ENCODE results near the gene USP17L15.
"Not testable (repeated sequence)": the region's sequence is repeated elsewhere in the genome, so short reads cannot be mapped to it uniquely, and the experiment has no call there.

USP17L15 gene

GRCh38 chr4:9234085-9234484 is at the start of gene USP17L15:
USP17L15 (plus strand) TSS chr4:9234385; CDS start chr4:9234385, 0 bp downstream.
- not testable (repeated sequence) for H3K27me3 ChIP-seq (ENCODE audit: control insufficient read depth, insufficient read depth, low read length); H3K4me1 ChIP-seq (ENCODE audit: control insufficient read depth, insufficient read depth, low read length); H3K36me3 ChIP-seq (ENCODE audit: control insufficient read depth, insufficient read depth, low read length); H3K27ac ChIP-seq (ENCODE audit: low read depth, low read length); H3K4me3 ChIP-seq (ENCODE audit: low read depth, low read length); H3K9ac ChIP-seq (ENCODE audit: low read depth, low read length); H3K9me3 ChIP-seq (ENCODE audit: control insufficient read depth, insufficient read depth, low read length)

- not testable (repeated sequence) for H3K9ac ChIP-seq (ENCODE audit: low read depth, low read length); H3K27ac ChIP-seq (ENCODE audit: low read depth, low read length); H3K9me3 ChIP-seq (ENCODE audit: control insufficient read depth, insufficient read depth, low read length); H3K36me3 ChIP-seq (ENCODE audit: control insufficient read depth, insufficient read depth, low read length); H3K27me3 ChIP-seq (ENCODE audit: control insufficient read depth, insufficient read depth, low read length); H3K4me1 ChIP-seq (ENCODE audit: control insufficient read depth, insufficient read depth, low read length); H3K4me3 ChIP-seq (ENCODE audit: low read depth, low read length)
Observed at GRCh38 chr4:9210357-9210756, 23.8 kb upstream of the USP17L15 start, which contains the start of gene USP17L10. USP17L10 (plus strand) TSS chr4:9210657; CDS start chr4:9210657, 0 bp downstream.

- not testable (repeated sequence) for H3K9me3 ChIP-seq (ENCODE audit: control insufficient read depth, insufficient read depth, low read length); H3K4me3 ChIP-seq (ENCODE audit: low read depth, low read length); H3K27ac ChIP-seq (ENCODE audit: low read depth, low read length); H3K4me1 ChIP-seq (ENCODE audit: control insufficient read depth, insufficient read depth, low read length); H3K36me3 ChIP-seq (ENCODE audit: control insufficient read depth, insufficient read depth, low read length); H3K27me3 ChIP-seq (ENCODE audit: control insufficient read depth, insufficient read depth, low read length); H3K9ac ChIP-seq (ENCODE audit: low read depth, low read length)
Observed at GRCh38 chr4:9214701-9215100, 19.5 kb upstream of the USP17L15 start.

GRCh38 chr4:9215105-9215504 is 19.1 kb upstream of the USP17L15 start, which contains the start of gene USP17L11:
USP17L11 (plus strand) TSS chr4:9215405; CDS start chr4:9215405, 0 bp downstream.
- not testable (repeated sequence) for H3K27me3 ChIP-seq (ENCODE audit: control insufficient read depth, insufficient read depth, low read length); H3K9ac ChIP-seq (ENCODE audit: low read depth, low read length); H3K4me3 ChIP-seq (ENCODE audit: low read depth, low read length)

GRCh38 chr4:9219852-9220251 is 14.3 kb upstream of the USP17L15 start, which contains the start of gene USP17L12:
USP17L12 (plus strand) TSS chr4:9220152; CDS start chr4:9220152, 0 bp downstream.
- H3K27ac ChIP-seq (ENCODE audit: low read depth, low read length); H3K9me3 ChIP-seq (ENCODE audit: control insufficient read depth, insufficient read depth, low read length); H3K36me3 ChIP-seq (ENCODE audit: control insufficient read depth, insufficient read depth, low read length); H3K4me3 ChIP-seq (ENCODE audit: low read depth, low read length); H3K4me1 ChIP-seq (ENCODE audit: control insufficient read depth, insufficient read depth, low read length); H3K27me3 ChIP-seq (ENCODE audit: control insufficient read depth, insufficient read depth, low read length); H3K9ac ChIP-seq (ENCODE audit: low read depth, low read length): not testable (repeated sequence)

More at GRCh38 chr4:9215105-9215504, 19.1 kb upstream of the USP17L15 start, which contains the start of gene USP17L11:
- not testable (repeated sequence) for H3K9me3 ChIP-seq (ENCODE audit: control insufficient read depth, insufficient read depth, low read length); H3K36me3 ChIP-seq (ENCODE audit: control insufficient read depth, insufficient read depth, low read length); H3K27ac ChIP-seq (ENCODE audit: low read depth, low read length); H3K4me1 ChIP-seq (ENCODE audit: control insufficient read depth, insufficient read depth, low read length)

- not testable (repeated sequence) for H3K27ac ChIP-seq (ENCODE audit: low read depth, low read length); H3K4me3 ChIP-seq (ENCODE audit: low read depth, low read length); H3K4me1 ChIP-seq (ENCODE audit: control insufficient read depth, insufficient read depth, low read length); H3K27me3 ChIP-seq (ENCODE audit: control insufficient read depth, insufficient read depth, low read length); H3K9ac ChIP-seq (ENCODE audit: low read depth, low read length); H3K9me3 ChIP-seq (ENCODE audit: control insufficient read depth, insufficient read depth, low read length); H3K36me3 ChIP-seq (ENCODE audit: control insufficient read depth, insufficient read depth, low read length)
Observed at GRCh38 chr4:9224596-9224995, 9.6 kb upstream of the USP17L15 start, which contains the start of gene USP17L13. USP17L13 (plus strand) TSS chr4:9224896; CDS start chr4:9224896, 0 bp downstream.

- not testable (repeated sequence) for H3K36me3 ChIP-seq (ENCODE audit: control insufficient read depth, insufficient read depth, low read length); H3K27ac ChIP-seq (ENCODE audit: low read depth, low read length); H3K9me3 ChIP-seq (ENCODE audit: control insufficient read depth, insufficient read depth, low read length); H3K9ac ChIP-seq (ENCODE audit: low read depth, low read length); H3K4me3 ChIP-seq (ENCODE audit: low read depth, low read length); H3K27me3 ChIP-seq (ENCODE audit: control insufficient read depth, insufficient read depth, low read length); H3K4me1 ChIP-seq (ENCODE audit: control insufficient read depth, insufficient read depth, low read length)
Observed at GRCh38 chr4:9230249-9230648, 3.9 kb upstream of the USP17L15 start.

- H3K9ac ChIP-seq (ENCODE audit: low read depth, low read length); H3K36me3 ChIP-seq (ENCODE audit: control insufficient read depth, insufficient read depth, low read length); H3K4me1 ChIP-seq (ENCODE audit: control insufficient read depth, insufficient read depth, low read length); H3K27me3 ChIP-seq (ENCODE audit: control insufficient read depth, insufficient read depth, low read length); H3K27ac ChIP-seq (ENCODE audit: low read depth, low read length); H3K4me3 ChIP-seq (ENCODE audit: low read depth, low read length); H3K9me3 ChIP-seq (ENCODE audit: control insufficient read depth, insufficient read depth, low read length): not testable (repeated sequence)
Observed at GRCh38 chr4:9238461-9238860, 4.3 kb downstream of the USP17L15 start.

- not testable (repeated sequence) for H3K9me3 ChIP-seq (ENCODE audit: control insufficient read depth, insufficient read depth, low read length); H3K27me3 ChIP-seq (ENCODE audit: control insufficient read depth, insufficient read depth, low read length); H3K27ac ChIP-seq (ENCODE audit: low read depth, low read length); H3K4me1 ChIP-seq (ENCODE audit: control insufficient read depth, insufficient read depth, low read length); H3K4me3 ChIP-seq (ENCODE audit: low read depth, low read length); H3K9ac ChIP-seq (ENCODE audit: low read depth, low read length); H3K36me3 ChIP-seq (ENCODE audit: control insufficient read depth, insufficient read depth, low read length)
Observed at GRCh38 chr4:9243579-9243978, 9.4 kb downstream of the USP17L15 start, which contains the start of gene USP17L17. USP17L17 (plus strand) TSS chr4:9243879; CDS start chr4:9243879, 0 bp downstream.

- H3K4me3 ChIP-seq (ENCODE audit: low read depth, low read length); H3K9ac ChIP-seq (ENCODE audit: low read depth, low read length); H3K27me3 ChIP-seq (ENCODE audit: control insufficient read depth, insufficient read depth, low read length); H3K27ac ChIP-seq (ENCODE audit: low read depth, low read length); H3K4me1 ChIP-seq (ENCODE audit: control insufficient read depth, insufficient read depth, low read length); H3K36me3 ChIP-seq (ENCODE audit: control insufficient read depth, insufficient read depth, low read length); H3K9me3 ChIP-seq (ENCODE audit: control insufficient read depth, insufficient read depth, low read length): not testable (repeated sequence)
Observed at GRCh38 chr4:9247953-9248680, 13.9 kb downstream of the USP17L15 start, which contains the start of gene USP17L18. USP17L18 (plus strand) TSS chr4:9248630; CDS start chr4:9248630, 0 bp downstream.

GRCh38 chr4:9253078-9253477 is 18.9 kb downstream of the USP17L15 start, which contains the start of gene USP17L19:
USP17L19 (plus strand) TSS chr4:9253378; CDS start chr4:9253378, 0 bp downstream.
- H3K27me3 ChIP-seq (ENCODE audit: control insufficient read depth, insufficient read depth, low read length); H3K9me3 ChIP-seq (ENCODE audit: control insufficient read depth, insufficient read depth, low read length); H3K4me3 ChIP-seq (ENCODE audit: low read depth, low read length); H3K9ac ChIP-seq (ENCODE audit: low read depth, low read length); H3K27ac ChIP-seq (ENCODE audit: low read depth, low read length); H3K4me1 ChIP-seq (ENCODE audit: control insufficient read depth, insufficient read depth, low read length); H3K36me3 ChIP-seq (ENCODE audit: control insufficient read depth, insufficient read depth, low read length): not testable (repeated sequence)
